HG03575 (cell line): ENCODE measurements around the gene DCC.

Experiments
- ATAC-seq: cut with Tn5 transposase; IDR thresholded peaks from one replicate; pipeline ENCODE4 v1.9.1; 2021; ENCODE audit not compliant: unreplicated experiment, insufficient number of reproducible peaks, low FRiP score; ENCODE audit errors: extremely low read depth

Gene DCC

DNA sequence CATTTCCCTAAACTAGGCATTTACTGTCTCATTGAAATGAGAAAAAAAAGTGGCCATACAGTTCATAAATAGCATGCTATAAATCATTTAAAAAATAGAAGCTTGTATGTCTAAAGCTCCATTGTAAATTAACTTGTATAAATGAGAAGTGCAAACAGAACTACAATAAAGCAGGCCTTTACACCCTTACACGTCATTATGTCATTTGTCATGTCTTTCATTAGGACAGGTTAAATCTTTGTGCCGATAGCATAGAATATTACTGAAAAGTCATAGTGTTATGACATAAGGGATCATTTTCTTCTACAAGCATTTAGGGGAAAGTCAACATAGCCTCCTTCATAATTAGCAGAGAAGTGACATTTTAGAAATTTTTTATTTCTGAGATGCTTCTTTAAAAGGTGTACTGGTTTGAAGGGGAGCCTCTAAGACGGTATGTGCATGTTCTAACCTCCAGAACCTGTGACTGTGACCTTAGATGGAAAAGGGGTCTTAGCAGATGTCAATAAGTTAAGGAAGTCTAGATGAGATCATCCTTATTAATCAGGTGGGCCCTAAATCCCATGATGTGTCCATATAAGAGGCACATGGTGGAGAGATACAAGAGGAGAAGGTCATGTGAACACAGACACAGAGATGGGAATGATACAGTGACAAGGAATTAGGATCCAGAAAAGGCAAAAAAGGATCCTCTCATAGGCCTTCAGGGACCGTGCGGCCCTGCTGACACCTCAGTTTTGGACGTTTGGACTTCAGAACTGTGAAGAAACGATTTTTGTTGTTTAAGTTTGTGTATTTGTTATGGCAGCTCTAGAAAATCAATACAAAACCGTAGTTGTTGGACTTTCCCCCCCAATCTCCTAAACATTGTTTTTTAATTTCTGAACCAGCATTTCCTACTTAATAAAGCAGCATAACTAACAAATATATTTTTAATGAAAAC is 1020.8 kb downstream of the DCC start:
- ATAC-seq: no peak

DNA sequence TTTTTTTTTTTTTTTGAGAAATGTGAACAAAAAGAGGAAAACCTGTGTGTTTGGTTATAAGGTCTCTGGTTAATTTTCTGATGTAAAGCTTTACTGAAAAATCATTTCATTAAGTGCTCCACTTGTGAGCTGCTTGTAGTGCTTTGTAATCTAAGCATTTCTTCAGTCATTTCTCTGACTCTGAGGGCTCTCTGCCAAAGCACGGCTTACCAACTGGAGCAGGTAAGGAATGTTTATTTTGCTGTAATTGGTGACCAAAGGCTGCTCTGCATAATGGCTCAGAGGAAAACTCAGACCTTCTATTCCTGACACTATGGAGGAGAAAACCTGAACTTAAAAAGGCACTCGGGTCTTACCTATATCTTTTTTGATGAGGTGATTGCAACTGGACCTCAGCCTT is 1035.6 kb downstream of the DCC start:
- no peak for ATAC-seq

DNA sequence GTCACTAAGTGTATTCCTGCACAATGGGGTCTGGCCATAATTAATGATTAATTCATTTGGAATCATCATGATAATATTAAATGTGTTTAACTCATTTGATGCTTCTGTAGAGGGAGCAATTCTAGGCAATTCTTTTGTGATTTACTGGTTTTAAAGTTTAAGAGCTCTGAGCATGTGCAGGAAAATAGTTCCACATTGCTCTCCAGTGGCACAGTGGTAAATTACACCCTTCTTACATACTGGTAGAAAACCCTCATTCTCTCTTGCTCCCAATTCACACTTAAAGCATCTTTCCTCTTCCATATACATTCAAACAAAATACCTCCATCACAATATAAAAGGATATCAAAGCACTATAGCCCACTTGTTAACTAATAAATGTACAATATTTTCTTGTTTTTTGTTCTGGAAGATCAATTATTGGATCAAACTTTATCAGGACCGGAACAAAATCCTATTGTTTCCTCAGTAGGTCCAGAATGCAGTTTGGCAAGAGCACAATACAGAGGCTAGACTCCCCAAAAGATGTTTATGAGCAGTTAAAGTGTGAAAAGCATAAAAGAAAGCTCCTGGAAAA is 1040.2 kb downstream of the DCC start:
- ATAC-seq: no peak

DNA sequence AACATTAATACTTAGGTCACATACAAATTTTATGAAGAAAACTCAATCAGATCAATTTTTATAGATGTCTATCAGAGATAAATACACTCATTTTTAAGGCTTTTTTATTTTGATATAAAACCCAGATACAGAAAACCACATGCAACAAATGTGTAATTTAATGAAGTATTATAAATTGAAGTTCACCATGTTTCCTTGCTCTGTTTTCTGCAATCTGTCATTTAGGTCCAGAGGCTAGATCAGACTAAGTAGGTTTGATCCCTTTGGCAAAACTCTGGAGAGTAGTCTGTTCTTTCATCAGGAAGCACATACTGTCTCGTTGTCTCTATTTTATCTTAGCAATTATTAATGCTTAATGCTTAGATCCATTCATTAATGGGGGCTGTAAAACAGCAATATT is 1042.9 kb downstream of the DCC start:
- no peak for ATAC-seq

DNA sequence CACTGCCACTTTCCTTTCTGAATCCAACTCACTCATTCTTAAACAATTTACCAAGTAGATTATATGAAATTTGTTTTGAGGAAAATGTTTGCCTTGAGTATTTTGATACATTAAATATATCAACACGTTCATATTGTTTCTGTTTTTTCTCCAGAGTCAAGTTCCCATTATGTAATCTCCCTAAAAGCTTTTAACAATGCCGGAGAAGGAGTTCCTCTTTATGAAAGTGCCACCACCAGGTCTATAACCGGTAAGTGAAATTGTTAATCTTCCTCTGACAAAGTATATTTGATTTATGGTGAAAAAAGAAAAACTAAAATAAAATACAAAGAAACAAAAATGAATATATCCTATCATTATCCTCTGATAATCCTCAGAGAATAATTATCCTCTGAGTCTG is 1045.9 kb downstream of the DCC start:
- ATAC-seq: no peak

DNA sequence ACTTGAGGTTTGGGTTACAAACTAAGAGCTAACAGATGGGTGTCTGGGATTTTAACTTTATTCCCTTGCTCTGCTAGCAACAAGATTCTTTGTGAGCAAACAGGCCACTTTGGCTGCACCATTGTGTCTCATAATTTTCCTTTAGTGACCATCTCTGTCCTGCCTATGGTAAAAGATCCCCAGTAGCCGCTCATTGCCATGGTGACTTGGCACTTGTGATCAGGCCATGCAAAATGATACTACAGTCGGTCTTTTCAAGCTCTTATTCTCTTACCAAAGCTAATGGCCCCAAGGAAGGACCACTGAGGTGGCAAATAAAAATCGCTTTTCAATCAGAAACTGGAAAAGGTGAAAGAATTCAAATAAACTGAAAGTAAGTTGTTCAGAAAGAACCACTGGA is 1047.6 kb downstream of the DCC start:
- ATAC-seq: no peak

DNA sequence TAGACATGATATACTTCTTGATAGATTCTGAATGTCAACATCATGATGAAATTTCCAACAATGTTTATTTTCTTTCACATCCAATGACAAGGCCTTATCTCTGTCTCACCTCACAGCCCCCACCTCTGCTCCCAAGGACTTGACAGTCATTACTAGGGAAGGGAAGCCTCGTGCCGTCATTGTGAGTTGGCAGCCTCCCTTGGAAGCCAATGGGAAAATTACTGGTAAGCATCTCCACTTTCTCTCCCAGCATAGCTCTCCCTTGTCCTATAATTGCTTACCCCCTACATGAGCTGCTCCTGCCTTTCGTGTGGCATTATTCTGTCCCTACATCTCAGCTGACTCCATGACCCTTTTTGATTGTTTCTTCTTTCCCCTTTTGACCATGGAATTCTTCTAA is 1062.7 kb downstream of the DCC start:
- no peak for ATAC-seq

DNA sequence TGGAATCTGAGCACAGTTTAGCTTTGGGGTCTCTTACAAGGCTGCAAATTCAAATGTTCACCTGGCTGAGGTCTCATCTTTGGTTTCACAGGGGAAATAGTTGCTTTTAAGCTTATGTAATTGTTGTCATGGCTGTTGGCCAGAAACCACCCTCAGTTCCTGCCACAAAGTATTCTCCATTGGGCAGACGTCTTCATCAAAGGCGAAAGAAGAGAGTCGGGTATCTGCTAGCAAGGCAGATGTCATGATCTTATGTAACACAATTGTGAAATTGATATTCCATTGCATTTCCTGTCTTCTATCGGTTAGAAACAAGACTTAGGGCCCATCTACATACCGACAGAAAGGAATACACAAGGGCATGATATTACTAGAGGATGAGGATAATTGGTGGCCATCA is 1068.3 kb downstream of the DCC start:
- ATAC-seq: no peak

DNA sequence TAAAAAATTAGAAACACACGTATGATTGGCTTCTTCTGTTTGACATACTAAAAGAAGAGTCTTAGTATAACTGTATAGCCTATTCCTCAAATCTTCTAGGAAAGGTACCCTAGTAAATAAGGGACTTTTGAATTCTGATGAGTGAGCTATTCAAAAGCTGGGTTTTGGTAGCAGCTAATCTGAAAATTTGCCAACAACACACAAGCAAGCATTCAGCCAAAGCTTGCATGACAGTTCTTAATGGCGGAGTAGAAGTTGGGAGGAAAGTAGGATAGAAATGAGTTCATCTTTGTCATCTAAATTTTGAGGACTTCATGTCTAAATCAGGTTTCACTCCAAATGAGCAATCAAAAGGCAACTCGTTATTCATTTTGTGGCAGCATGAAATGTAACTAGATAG is 1071.5 kb downstream of the DCC start:
- ATAC-seq: no peak

DNA sequence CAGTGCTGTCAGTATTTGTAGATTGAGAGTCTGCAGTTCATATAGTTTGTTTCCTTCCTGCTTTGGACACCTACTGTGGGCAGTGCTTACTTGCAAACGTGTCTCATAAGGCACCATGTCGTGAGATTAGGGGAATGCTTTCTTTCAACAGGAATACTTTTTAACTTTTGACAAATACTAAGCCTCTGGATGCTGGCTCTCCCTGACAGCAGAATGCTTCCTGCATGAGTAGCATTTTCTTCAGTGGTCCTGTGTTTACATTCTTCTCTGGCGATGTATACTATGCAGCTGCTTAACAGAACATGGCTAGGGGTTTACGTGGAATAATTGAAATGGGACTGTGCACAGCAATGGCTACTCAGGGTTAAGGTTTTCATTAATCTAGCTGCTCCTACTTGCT is 1077.0 kb downstream of the DCC start:
- ATAC-seq: no peak

DNA sequence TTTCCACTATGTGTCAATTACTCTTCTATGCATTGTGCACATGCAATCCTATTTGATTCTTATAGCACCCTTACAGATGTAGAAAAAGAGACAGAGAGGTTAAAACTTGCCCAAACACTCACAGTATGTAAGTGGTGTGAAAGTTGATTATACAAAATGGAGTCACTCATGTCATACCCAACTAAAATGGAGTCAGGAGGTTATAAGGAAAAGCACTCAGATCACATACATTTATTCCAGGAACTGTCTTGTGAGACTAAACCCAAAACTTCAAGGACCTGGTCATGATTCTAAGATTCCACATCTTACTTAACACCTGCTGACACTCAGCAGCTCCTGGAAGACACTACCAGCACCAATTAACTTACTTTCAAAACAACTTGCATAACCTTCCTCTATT is 1081.9 kb downstream of the DCC start:
- ATAC-seq: no peak

DNA sequence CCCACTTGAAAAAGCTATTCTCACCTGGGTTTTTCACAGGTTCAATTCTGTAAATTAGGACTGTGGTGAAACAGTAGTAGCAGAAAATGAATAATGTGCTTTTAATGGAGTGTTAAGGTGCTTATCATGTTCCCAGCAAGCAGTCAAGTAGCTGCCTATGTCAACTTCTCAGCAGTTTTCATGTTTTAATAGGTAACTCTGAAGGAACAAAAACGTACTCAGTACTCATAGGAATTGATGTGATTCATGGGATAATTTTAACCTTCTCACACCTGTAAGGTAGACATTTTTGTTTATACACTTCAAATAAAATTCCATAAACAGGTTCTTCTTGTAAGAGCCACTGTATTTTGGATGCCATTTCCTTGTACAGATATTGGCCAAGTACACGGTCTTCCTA is 1082.9 kb downstream of the DCC start:
- ATAC-seq: no peak

DNA sequence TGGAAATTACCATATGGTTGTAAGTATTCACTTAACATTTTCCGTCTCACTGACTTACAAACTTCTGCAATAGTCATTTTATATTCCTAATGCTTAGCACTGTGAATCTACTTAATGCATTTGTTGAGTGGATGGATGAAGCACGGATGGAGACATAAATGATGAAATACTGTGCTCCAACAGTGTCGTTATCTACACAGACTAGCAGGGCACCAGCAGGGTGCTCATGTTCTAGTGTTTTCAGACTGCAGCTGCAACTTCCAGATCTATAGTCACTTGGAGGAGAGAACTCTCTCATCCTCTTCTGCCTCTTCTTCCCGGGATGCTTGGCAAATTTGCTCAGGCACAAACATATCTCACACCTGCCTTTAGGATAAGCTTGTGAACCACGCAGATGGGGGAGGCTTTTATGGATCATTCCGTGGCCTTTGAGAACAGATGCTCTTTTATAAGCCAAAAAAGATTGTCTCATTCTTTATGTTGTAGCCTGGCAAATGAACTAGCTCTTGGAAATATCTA is 1086.7 kb downstream of the DCC start:
- ATAC-seq: no peak

DNA sequence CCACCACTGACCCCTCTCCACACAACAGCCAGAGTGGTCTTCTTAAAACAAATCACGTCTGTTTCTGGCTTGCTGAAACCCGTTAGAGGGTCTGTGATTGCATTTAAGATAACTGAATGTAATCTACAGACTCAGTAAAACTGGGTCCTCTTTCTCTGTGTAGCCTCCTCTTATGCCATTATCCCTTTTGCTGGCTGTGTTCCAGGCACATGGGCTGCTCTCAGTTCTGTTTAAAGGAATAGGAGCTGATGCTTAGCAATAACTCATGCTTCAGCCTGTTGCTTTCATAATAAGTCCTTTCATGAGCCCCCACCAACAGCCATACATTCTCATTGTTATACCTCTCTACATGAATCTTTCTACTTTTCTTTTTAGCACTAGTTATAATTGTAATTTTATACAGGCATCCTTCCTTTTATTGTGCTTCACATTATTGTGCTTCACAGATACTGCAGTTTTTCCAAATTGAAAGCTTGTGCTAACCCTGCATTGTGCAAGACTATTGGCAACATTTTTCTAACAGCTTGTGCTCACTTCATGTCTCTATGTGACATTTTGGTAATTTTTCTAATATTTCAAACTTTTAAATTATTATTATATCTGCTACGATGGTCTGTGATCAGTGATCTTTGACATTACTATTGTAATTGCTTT is 1101.9 kb downstream of the DCC start:
- no peak for ATAC-seq

DNA sequence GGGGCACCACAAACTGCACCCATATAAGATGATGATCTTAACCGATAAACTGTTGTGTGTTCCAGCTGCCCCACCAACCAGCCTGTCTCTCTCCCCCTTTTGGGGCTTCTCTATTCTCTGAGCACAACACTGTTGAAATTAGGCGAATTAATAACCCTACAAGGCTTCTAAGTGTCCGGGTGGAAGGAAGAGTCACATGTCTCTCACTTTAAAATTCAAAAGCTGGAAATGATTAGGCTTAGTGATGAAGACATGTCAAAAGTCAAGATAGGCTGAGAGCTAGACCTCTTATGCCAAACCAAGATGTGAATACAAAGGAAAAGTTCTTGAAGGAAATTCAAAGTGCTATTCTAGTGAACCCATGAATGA is 1102.4 kb downstream of the DCC start:
- ATAC-seq: no peak

DNA sequence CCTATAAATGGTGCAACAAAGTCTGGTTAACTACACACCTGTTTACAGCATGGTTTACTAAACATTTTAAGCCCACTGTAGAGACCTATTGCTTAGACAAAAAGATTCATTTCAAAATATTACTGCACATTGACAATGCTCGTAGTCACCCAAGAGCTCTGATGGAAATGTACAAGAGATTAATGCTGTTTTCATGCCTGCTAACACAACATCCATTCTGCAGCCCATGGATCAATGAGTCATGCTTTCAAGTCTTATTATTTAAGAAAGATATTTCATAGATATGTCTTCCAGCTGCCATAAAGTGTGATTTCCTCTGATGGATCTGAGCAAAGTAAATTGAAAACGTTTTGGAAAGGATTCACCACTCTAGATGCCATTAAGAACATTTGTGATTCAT is 1103.3 kb downstream of the DCC start:
- no peak for ATAC-seq

DNA sequence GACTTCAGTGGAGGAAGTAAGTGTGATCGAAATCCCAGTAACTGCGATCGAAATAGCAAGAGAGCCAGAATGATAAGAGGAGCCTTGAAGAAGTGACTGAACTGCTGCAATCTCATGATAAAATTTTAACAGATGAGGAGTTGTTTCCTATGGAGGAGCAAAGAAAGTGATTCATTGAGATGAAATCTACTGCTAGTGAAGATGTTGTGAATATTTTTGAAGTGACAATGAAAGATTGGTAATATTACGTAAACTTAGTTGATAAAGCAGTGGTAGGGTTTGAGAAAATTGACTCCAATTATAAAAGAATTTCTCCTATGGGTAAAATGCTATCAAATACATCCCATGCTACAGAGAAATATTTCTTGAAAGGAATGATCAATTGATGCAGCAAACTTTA is 1103.8 kb downstream of the DCC start:
- ATAC-seq: no peak

DNA sequence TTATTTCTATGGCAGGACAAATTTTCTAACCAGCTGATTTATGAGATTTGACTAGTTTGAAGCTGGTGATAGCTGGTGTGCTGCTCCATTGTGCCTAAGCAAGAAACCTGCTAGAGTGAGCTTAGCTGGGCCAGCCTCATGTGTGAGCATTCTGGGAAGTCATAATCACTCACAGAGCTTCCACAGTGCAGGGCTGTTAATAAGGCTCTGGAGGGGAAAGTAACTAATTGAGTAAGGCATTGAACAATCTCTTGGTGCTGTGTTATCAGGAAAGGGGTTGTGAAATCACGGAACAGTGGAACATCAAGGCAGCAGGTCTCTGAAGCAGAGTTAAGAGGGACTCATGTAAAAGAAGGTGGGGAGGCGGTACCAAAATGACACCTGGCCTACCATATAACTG is 1111.9 kb downstream of the DCC start:
- ATAC-seq: no peak

DNA sequence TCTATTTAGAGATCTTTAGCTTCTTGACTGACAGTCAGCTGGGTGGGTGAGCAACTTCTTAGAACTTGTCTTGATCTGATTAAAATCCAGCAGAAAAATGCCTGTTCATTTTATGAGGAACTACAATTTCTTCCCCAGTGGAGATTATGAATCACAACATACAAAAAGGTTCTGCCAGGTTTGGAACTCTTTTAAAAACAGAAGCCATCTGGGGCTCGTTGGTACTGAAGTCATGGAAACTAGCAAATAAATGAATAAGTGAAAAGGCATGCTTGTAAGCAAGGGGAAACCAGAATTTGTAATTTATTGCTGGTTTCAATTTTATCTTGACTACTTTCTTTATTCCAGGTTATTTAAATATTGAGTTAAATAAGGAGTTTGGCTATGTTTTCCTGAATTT is 1117.1 kb downstream of the DCC start:
- no peak for ATAC-seq

DNA sequence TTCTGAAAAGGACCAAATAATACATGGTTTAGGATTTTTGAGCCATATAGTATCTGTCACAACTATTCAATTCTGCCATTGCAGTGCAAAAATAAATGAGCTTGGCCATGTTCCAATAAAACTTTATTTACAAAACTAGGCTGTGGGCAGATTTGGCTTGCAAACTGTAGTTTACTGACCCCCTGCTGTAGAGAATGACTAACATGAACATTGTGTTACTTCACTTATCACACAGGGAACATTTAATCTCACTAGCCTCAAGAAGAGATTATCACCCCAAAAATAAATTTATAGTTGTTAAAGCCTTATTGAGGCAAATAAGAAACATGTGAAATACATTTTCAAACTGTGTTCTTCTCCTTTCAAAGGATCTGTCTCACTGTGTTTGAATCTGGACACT is 1118.3 kb downstream of the DCC start:
- ATAC-seq: no peak
